BE2C (cell line): ENCODE measurements around the gene COG2.
"Not testable (repeated sequence)": the region's sequence is repeated elsewhere in the genome, so short reads cannot be mapped to it uniquely, and the experiment has no call there.

ENCODE experiments used
- DNase-seq: peaks from one replicate; pipeline ENCODE4 v3.0.0-alpha.2; 2020
- H3K27me3 ChIP-seq: fragments of 250-450 bp; sonication (Bioruptor Pico); 2 replicates; pipeline ENCODE4 v1.5.1; 2020; ENCODE audit warnings: mild to moderate bottlenecking
- H3K36me3 ChIP-seq: fragments of 250-450 bp; sonication (Bioruptor Pico); 2 replicates; pipeline ENCODE4 v1.5.1; 2020; ENCODE audit warnings: mild to moderate bottlenecking
- H3K4me1 ChIP-seq: fragments of 250-450 bp; sonication (Bioruptor Pico); 2 replicates; pipeline ENCODE4 v1.5.1; 2020
- H3K4me3 ChIP-seq: 2 replicates; pipeline ENCODE4 v1.5.1; 2011; ENCODE audit warnings: low read depth, low read length
- H3K9me3 ChIP-seq: fragments of 250-450 bp; sonication (Bioruptor Pico); 2 replicates; pipeline ENCODE4 v1.5.1; 2020
- TF ChIP-seq, protein P1 (sequence below): IDR thresholded peaks from 2 replicates; pipeline ENCODE4 v1.5.1; 2012; ENCODE audit warnings: mild to moderate bottlenecking, low read depth, low read length

COG2 gene

DNA sequence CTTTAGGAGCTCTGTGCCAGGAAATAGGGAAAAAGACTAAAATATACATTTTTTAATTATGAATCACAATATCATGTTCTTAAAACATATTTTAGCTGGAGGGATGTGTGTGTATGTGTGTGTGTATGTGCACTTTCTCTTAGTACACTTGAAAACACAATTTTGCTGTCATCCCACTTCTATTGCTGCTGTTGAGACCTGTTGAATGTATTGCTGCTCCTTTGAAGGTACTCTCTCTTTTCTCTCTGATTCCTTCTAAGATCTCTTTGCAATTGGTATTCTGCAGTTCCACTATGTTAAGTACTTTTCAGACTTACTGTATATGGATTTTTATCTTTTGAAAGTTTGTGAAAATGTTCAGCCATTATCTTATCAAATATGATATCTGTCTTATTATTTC is 43.5 kb upstream of the COG2 start:
- H3K27me3 ChIP-seq = no peaks in the 10 kb centered on the region
- H3K4me3 ChIP-seq = no peak overlapping the region
- no peak for DNase-seq
- H3K9me3 ChIP-seq = no peaks in the 10 kb centered on the region
- TF ChIP-seq, protein P1, sequence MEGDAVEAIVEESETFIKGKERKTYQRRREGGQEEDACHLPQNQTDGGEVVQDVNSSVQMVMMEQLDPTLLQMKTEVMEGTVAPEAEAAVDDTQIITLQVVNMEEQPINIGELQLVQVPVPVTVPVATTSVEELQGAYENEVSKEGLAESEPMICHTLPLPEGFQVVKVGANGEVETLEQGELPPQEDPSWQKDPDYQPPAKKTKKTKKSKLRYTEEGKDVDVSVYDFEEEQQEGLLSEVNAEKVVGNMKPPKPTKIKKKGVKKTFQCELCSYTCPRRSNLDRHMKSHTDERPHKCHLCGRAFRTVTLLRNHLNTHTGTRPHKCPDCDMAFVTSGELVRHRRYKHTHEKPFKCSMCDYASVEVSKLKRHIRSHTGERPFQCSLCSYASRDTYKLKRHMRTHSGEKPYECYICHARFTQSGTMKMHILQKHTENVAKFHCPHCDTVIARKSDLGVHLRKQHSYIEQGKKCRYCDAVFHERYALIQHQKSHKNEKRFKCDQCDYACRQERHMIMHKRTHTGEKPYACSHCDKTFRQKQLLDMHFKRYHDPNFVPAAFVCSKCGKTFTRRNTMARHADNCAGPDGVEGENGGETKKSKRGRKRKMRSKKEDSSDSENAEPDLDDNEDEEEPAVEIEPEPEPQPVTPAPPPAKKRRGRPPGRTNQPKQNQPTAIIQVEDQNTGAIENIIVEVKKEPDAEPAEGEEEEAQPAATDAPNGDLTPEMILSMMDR = no peak
- no peaks in the 10 kb centered on the region for H3K36me3 ChIP-seq
- no peaks in the 10 kb centered on the region for H3K4me1 ChIP-seq

DNA sequence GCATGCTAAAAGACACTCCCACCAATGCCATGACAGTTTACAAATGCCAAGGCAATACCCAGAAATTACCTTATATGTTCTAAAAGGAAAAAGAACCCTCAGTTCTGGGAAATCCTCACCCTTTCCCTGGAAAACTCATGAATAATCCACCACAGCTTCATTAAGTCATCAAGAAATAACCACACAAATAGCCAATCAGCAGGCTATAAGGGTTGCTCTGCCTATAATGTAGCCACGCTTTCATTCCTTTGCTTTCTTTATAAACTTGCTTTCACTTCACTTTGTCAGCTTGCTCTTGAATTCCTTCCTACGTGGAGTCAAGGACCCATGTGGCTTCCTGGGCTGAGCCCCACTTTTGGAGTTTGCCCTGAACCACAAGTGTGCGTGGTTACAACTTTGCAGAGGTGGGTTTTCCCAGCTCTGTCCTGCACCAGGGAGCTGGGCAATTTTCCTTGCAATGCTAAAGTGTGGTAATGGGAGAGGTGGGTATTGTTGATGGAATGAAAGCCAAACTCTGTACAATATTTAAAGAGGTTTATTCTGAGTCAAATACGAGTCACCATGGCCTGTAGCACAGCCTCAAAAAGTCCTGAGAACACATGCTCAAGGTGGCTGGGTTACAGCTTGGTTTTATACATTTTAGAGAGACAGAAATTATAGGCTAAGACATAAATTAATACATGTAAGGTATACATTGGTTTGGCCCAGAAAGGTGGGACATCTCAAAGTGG is 42.2 kb upstream of the COG2 start:
- Histone ChIP-seq H3K4me3 (no peak overlapping the region), H3K9me3 (no peaks in the 10 kb centered on the region), H3K27me3 (no peaks in the 10 kb centered on the region), H3K4me1 (no peaks in the 10 kb centered on the region), H3K36me3 (no peaks in the 10 kb centered on the region)
- no peak for DNase-seq
- TF ChIP-seq, protein P1 = no peak

DNA sequence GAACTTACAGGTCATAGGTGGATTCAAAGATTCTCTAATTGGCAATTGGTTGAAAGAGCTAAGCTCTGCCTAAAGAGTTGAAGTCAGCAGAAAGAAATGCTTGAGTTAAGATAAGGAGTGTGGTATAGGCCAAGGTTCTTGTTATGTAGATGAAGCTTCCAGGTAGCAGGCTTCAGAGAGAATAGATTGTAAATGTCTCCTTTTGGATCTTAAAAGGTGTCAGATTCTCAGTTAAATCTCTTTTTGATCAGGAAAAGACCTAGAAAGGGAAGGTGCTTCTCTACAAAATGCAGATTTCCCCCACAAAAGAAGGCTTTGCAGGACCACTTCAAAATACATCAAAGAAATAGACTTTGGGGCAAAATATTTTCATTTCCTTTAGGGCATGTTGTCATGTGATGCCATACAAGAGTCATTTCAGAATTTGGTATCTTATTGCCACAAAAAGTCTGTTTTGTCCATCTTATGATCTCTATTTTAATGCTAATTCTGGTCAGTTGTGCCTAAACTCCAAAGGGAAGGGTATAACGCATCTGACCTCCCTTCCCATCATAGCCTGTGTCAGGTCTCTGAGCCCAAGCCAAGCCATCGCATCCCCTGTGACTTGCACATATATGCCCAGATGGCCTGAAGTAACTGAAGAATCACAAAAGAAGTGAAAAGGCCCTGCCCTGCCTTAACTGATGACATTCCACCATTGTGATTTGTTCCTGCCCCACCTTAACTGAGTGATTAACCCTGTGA is 41.5 kb upstream of the COG2 start:
- H3K4me1 ChIP-seq, H3K27me3 ChIP-seq, DNase-seq, H3K4me3 ChIP-seq, H3K9me3 ChIP-seq, H3K36me3 ChIP-seq: not testable (repeated sequence)

DNA sequence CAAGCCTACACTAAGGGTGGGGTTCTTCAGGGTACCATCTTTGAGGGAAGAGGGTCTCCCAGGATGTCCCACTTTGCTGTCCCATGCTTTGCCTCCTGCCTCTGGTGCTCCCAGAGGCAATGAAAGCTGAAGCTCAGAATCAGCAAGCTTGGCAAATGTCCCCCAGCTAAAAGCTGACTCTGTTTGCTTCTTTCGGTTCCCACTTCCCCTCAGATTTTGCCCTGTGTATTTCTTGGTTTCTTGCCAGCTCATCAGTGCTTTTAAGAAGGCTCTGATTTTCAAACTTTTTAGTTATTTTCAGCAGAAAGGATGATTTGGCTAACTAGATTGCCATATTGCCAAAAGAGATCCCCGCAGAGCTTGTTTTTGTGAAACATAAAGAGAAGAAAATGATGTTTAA is 33.1 kb upstream of the COG2 start:
- Histone ChIP-seq H3K36me3 (no peaks in the 10 kb centered on the region), H3K27me3 (no peaks in the 10 kb centered on the region), H3K4me1 (no peaks in the 10 kb centered on the region), H3K4me3 (no peak overlapping the region), H3K9me3 (no peaks in the 10 kb centered on the region)
- TF ChIP-seq, protein P1 = no peak
- DNase-seq = no peak

GRCh38 chr1:230610589-230610988 is 31.7 kb upstream of the COG2 start:
- Histone ChIP-seq H3K9me3 (no peaks in the 10 kb centered on the region), H3K4me3 (no peak overlapping the region), H3K4me1 (no peaks in the 10 kb centered on the region), H3K27me3 (no peaks in the 10 kb centered on the region), H3K36me3 (no peaks in the 10 kb centered on the region)
- DNase-seq = no peak
- TF ChIP-seq, protein P1 = no peak

DNA sequence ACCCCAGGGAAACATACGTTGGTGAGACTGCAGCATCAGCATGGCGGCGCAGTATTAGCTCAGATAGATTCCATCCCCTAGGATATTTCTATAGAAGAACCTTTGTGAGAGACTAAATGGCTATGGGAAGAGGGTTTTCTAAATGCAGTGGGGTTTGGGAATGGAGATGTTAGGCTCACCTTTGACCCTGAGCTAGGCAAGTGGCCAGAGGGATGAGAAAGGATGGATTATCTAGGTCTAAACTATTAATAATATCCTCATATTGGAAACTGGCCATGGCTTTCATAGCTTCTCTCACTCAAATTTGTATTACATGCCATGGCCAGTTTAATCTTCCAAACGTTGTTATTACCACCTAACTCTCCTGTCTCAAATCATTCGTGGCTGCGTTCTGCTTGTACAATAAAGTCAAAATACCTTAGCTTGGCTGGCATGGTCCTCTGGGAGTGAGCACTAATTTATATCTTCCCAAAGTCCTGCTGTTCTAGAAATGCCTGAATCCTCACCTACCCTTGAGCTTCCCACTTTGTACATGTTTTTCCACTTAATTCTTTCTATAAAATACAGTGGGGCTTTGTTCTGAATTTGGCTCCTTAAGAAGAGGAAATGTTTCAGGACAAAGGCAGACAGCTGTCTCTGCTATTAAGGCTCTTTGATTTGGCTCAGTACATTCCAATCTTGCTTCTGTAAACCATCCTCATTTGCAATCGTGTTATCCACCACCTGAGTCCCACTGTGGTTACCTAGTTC is 31.0 kb upstream of the COG2 start:
- no peaks in the 10 kb centered on the region for H3K36me3 ChIP-seq
- DNase-seq = no peak
- TF ChIP-seq, protein P1 = no peak

More for the DNA sequence above, 31.0 kb upstream of the COG2 start:
- H3K9me3 ChIP-seq = no peaks in the 10 kb centered on the region
- H3K4me3 ChIP-seq = no peak overlapping the region
- no peaks in the 10 kb centered on the region for H3K27me3 ChIP-seq
- no peaks in the 10 kb centered on the region for H3K4me1 ChIP-seq
